Measurements from ENCODE around the gene FAM163A.
"Not testable (repeated sequence)": the region's sequence is repeated elsewhere in the genome, so short reads cannot be mapped to it uniquely, and the experiment has no call there.

Gene FAM163A

DNA sequence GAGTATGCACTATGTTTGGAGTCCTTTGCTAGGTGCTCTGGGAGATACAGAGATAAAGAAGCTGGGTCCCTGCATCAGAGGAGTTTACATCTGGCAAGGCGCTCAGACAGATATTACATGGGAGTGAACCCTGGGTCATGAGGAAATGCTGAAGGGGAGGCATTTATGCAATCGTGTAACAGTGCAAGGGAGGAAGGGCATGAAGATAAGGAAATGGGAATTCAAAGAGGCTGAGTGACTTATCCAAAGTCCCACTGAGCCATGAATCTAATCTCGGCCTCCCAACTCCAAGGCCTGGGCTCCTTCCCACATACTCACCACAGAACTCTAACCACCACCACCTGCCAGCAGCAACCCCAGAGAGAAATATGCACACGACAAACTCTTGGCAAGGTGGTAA lies 51.6 kb downstream of the FAM163A start:
- no peak for DNase-seq

DNA sequence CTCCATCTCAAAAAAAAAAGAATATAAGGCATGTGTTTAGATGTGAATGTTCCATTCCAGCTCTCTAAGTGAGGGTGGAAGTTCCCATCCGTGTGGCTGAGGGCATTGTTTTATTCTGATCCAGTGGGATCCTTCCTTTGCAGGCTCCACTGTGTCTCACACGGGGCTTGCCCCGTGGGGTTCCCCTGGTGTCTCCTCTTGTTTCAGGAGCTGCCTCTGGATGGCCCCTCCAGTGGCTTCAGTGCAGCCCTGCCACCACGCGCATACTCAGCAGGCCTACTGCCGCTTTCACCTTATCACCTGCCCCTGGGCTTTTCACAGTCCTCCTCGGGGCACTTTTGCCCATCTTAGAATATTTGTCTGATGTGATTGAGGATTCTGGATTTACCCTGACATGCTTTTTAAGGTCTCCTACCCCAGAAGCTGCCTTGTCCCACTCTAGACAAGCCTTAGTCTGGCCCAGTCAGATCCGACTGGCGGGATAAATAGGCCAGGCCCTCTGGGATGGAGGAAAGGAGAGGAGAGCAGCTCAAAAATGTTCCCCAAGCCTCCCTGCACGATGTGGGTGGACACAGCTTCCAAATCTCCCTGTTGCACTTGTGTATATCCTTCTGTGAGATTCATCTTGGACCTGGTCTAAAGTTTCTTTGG lies 55.2 kb downstream of the FAM163A start:
- DNase-seq = no peak

DNA sequence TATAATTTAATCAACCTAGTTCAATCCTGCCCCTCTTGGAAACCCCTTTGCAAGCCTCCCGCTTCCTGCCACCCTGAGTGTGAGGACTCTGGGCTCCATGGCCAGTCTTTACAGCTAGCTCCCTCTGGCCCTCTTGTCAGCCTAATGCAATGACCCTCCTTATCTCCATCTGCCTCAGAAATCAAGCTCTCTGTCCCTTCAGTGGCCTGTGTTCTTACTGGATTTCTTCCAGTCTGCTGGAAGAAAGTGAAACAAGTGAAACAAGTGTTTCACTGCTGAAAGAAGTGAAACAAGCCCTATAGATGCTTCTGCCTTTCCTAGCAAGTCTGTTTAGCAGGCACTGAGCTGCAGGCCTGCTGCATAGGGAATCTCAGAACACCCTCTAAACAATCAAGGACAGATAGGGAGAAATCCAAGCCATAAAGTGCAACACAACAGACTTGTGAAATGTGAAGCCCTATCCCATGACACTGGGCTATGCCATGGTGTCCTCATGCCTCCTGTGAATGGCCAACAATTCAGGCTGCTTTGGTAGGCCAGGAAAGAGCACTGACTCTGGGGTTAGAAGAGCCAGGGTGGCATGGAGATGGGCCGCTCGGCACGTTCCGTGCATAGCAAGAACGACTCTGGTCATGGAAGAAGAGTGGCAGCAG lies 55.9 kb downstream of the FAM163A start:
- no peak for DNase-seq

DNA sequence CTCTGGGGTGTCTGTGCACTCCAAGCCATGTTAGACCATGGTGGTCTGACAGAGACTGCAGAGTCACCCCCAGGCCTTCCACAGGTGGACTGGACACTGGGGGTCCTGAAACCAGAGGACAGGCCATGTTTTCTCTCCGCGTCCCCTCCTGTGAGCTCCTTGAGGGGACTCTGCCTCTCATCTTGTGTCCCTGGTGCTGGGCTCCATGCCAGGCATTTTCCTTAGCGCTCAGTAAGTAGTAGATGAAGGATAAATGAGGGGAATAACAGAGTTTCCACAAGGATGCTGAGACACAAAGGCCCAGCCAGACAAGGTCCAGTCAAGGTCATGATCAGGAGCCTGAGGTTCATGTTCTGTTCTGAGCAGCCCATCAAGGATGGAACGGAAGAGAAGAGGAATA lies 57.4 kb downstream of the FAM163A start:
- no peak for DNase-seq

DNA sequence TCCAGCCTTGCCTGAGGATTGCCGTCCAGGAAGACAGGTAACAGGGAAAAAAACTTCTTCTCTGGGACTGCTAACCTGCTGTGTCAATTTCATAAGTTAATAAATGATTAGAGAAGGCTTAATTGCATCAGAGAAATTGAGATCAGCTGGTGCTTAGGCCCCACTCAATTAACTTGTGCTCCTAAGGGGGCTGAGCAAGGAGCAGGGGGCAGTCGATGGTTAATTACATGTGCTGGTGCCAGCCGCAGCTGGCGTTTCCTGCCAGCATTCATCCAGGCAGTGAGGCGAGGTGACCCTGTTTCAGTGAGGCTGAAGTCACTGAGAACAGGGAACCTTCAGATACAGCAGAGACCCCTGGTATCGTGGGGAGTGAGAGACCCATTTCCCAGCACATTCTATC lies 60.0 kb downstream of the FAM163A start:
- no peak for DNase-seq

DNA sequence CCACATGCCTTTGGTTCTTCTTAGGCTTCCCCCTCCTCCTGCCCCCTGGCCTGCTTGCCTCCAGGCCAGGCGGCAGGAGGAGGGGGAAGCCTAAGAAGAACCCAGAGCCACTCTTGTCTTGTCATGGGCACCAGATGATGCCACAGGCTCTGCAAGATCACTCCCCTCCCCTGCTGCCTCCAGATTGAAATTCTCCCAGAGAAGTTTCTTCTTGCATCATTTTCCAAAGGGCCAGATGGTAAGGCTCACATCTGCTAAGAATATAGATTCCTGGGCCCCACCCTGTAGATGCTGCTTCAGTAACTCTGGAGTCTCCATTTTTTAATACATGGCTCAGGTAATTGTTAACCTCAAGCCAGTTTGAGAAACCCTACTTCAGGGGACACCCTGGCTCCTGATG lies 60.8 kb downstream of the FAM163A start:
- DNase-seq = no peak

DNA sequence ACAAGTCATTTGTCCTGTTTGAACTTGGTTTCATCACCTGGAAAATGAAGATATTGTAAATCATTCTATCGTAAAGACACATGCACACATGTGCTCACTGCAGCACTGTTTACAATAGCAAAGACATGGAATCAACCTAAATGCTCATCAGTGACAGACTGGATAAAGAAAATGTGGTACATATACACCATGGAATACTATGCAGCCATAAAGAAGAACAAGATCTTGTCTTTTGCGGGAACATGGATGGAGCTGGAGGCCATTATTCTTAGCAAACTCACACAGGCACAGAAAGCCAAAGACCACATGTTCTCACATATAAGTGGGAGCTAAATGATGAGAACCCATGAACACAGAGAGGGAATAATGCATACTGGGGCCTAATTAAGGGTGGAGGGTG lies 61.3 kb downstream of the FAM163A start:
- DNase-seq = not testable (repeated sequence)

DNA sequence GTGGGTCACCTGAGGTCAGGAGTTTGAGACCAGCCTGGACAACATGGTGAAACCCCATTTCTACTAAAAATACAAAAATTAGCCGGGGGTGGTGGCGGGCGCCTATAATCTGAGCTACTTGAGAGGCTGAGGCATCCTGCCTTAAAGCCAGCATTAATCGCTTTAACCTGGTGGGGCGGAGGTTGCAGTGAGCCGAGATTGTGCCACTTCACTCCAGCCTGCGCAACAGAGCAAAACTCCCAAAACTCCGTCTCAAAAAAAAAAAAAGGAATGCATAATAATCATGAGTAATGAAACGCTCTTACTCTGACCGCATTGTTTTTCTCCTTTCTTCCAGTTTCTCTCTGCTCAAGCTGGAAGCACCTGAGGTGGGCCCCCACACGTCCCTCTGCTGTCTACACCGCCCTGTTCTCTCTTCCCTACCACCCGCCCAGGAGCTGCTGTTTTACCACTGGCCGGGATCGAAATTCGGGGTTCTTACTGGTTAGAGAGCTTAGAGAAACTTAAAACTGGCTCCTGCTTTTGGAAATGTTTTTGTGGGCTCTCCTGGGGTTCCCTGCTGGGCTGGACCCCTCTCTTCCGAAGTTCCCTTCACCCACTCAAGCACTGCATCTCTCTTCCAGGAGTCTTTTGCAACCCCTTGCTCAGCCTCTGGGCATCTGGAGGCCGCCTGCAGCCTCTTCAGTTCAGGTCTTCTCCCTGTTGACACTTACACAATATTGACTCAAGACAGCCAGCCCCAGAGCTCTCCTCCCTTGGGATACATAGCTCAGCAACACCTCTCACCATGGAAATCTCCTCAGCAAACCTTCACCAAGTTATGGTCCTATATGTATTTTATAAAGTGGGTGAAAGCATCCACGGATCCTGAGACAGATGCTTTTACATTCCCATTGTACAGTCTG lies 62.5 kb downstream of the FAM163A start:
- DNase-seq = no peak

DNA sequence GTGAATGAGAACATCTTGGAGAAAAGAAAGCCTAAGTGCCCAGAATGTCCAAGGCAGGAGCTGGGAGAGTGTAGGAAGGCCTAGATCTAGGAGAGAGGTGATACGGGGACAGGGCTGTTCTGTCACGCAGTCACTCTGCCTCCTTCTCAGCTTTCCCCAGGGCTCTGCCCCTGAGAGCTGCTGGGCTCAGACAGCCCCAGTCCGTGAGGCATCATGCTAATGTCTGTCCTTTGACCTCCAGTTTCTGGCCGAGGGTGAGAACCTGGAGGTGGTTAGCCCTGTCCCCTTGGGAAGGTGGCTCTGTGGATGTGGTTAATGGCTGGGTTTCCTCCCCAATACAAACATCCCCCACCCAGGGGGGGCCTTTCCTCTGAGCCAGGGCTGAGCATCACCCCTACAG lies 63.2 kb downstream of the FAM163A start:
- no peak for DNase-seq

DNA sequence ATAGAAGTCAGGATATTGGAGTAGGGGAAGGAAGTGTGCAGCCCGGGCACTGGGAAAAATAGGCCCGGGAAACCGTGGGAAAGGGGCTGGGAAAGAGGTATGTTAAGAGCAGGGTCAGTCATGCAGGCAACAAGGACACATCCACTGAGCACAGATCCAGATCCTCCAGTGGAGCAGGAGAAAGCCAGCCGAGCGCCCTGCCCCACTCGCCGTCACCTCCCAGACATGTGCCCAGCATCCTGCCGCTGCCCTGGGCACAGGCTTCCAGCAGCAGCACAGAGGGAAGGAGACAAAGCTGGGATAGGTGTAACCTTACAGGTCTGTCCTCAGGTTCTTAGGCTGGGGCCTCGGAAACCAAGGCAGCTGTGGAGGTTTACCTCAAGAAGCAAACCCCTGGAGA lies 64.2 kb downstream of the FAM163A start:
- no peak for DNase-seq

DNA sequence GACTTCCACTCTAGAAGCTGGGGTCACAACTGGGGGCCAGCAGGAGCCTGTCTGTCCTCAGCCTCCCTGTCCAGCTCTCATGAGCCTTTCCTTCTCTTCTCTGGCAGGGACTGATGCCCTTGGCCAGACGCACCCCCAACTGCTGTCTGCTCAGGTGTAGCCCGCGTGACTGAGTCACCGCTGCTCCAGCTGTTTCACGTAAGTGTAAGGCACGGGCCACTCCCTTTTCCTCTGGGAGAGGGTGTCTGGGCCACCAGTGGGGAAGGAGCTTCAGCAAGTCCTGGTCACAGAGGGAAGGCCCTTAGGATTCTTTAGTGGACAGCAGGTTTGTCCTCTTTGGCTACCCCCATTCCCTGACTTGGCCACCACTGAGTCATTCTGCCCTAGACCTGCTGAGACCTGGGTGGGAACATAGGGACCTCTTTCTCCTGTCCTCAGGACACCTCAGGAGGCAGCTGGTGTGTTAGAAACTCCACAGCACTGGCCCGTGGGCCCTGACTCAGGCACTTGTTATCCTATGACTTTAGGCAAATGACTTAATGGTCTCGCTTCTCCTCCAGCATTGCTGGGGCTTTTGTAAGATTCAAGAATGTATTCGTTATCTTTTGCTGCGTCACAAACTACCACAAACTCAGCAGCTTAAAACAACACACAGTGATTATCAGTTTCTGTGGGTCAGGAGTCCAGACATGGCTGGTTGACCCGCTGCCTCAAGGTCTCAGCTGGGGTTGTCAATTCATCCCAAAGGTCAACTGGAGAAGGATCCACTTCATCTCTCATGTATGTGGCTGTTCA lies 64.8 kb downstream of the FAM163A start:
- no peak for DNase-seq

DNA sequence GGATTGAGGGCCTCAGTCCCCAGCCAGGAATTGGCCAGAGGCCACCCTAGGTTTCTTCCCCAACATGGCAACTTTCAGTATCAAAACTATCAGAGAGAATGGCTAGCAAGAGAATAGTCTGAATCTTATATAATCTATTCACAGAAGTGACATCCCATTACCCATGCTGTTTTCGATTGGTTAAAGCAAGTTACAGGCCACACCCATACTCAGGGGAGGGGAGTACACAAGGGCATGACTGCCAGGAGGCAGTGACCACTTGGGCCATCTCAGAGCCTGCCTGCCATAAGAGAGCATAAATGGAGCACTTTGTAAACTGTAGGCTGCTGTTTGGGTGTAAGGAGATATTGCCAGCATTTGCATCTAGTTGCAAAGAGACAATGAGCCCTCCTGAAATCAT lies 65.4 kb downstream of the FAM163A start:
- no peak for DNase-seq

DNA sequence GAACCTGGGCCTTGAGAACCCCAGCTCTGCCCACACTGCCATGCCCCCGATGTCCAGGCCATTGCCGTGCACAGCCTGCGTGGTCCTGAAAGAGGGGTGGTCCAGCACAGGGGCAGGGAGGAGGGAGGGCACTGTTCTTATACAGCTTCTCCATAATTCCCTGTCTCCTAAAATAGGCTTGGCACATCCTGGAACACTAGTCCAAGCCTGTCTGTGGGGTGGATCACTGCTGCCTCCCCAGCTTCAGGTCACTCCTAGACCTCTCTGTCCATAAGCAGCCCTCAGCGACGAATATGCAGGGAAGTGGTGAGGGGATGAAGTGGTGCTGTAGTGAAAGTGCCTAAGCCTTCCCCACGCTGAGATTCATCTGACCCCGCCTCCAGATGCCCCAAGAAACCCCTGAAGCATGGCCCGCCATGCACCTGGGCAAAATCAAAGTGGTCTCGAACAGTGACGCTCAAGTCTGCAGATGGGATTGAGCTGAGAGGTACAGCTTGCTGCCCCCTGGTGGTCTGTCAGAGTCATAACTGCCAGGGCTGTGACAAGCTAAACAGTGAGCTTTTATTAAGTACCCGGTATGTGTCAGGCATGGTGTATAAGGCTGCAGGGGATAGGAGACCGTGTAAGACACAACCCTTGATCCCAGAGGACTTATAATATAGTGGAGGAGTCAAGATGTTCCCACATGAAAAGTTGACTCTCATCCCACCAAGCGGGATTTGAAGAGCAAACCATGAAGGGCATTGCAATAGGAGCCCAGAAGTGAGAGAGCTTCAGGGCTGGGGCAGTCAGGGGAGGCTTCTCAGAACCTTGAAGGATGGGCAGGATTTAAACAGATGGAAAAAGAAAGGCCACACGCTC lies 66.6 kb downstream of the FAM163A start:
- peak; percentile 72 to 87 for DNase-seq

DNA sequence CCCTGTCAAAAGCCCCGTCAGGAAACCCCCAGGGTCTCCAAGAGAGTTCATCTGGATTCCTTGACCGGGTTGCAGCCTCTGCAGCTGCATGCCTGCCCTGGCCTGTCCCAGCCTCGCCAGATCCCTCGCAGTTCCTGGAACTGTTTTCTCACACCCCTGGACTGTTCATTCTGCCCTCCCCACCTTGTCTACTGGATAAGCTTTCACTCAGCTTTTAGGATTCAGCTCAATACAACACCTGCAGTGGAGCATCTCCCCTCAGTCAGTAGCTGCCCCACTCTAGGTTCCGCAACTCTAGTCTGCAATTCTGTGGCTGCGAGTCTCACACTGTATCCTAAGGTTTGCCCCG lies 67.2 kb downstream of the FAM163A start:
- DNase-seq = no peak

DNA sequence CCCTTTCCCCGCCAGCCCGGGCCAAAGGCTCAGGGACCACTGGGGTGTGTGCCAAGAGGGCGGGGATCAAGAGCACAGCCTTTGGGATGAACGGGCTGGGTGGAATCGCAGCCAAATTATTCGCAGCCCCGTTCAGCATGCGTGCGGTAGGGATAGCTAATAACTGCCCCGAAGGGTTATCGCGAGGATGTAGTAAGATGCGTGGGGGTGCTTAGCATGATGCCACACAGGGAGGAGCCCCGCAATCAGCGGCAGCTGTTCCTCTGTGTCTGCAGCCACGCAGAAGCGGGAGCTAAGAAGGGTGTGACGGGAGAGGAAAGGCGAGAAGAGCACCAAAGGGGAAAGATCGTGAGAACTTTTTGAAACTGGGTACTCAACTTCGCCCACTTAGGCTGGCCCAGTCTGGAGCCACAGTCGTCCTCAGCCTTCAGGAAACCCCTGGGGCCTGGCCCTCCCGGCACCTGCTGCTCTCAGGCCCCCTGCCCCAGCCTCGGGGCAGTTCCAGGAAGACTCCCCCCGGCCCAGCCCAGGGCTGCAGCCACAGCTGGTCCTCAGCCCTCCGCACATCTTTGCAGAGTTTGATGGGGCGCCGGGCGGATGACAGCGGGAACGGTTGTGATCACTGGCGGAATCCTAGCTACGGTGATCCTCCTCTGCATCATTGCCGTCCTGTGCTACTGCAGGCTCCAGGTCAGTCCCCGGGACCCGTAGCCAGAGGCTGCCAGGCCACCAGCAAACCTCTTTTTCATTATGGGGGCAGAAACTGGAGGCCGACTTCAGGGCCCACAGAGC lies 69.6 kb downstream of the FAM163A start:
- DNase-seq = no peak

DNA sequence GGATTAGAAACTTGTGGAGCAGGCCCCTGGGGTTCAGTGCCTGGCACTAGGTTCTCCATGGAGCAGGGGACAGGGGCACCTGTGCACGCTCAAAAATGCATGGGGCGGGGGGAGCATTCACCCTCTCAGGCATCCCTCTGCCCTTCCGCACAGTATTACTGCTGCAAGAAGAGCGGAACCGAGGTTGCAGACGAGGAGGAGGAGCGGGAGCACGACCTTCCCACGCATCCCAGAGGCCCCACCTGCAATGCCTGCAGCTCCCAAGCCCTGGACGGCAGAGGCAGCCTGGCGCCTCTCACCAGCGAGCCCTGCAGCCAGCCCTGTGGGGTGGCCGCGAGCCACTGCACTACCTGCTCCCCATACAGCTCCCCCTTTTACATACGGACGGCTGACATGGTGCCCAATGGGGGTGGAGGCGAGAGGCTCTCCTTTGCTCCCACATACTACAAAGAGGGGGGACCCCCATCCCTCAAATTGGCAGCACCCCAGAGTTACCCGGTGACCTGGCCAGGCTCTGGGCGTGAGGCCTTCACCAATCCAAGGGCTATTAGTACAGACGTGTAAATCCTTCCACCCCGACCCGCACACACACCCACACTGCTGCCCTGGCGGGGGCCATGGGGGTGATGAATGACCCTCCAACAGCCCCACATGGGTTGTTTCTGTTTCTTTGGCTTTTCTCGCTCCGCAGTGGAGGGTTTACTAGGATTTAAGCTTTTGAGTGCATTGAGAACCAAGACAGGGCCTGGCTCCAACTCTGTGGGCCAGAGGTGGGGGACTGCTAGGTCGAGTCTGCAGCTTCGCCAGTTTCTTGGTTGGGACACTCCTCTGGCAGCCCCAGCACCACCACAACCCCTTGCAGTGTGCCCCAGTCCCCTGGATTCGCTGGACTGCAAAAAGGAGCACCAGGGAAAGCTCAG lies 70.8 kb downstream of the FAM163A start:
- DNase-seq = no peak

DNA sequence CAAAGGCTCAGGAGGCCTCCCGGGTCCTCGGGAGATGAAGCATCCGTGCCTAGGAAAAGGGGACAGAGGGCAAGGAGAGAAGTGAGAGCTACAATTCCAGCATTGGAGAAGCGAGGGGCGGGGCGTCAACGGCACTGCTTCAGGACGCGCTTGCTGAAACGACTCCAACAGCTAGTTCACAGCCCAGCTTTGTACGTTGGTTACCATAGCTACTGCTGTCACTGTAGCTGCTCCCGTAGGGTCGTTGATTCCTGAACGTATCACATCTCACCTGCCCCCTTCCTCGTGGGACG lies 71.4 kb downstream of the FAM163A start:
- DNase-seq = peak; percentile 84 to 85

DNA sequence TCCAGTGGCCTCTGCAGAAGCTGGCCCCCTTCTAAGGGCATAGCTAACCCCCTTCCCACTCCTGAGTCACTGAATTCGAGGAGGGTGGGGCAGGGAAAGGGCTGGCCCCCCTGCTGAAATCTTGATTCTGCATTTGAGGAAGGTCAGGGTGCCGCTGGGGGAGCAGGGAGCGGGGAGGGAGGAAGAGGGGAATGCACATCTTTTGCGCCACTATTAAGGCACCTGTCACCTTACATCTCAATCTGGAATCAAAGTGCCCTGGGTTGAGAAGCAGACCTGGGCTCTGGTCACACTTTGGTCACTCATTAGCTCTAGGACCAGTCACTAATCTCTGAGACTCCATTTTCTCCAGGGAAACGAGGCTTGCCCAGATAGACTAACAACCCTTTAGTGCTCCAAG lies 72.5 kb downstream of the FAM163A start:
- no peak for DNase-seq

DNA sequence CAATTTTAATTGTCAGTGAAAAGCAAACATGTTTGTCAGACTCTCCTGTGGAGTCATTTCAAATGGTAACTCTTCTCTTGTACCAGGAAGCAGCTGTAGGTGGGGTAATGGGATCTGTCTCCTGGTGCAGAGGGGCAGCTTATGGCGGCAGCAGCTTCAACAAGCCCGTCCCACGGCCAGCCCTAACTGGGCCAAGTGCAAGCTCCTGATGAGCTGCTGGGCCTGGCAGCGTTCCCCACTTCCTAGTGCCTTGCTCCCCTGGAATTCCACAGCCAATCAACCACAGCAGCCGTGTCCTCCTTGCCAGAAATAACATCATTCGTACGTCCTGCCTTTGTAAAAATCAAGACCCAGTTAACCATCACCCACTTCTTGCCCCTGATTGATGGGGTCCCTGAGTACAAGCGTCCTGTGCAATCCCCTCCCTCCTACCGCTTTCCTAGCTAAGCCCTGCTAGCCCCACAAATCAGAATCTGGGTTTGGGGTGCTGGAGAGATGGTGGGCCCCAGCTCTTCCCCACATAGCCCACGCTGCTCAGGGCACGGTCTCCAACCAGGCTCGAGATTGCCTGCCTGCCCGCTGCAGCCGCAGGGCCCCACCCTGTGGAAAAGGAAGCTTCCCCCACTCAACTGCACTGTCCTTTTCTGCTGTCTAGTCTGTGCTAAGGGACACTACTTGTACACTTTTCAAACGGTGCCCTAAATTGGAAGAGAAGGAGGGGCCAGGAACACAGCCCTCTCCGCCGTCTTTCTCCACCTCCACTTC lies 73.3 kb downstream of the FAM163A start:
- no peak for DNase-seq

DNA sequence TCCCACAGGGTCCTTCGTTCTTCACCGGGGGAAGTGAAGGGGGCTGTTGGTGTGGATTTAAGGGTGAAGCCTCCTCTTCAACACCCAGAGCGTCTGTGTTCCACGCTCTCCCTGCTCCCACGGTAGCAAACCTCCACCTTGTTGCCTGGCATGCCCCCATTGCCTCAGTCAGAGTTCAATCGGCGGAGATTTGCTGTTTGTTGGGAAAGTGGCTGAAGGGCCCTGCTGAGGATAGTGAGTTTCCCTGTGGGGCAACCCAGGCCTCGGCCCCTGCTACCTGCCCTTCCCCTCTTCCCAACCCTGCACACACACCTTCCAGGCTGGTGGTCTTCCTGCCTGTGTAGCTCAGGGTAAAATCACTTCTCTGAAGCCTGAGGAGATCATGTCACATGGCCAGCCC lies 74.0 kb downstream of the FAM163A start:
- no peak for DNase-seq
